Mucosa of rectum (tissue), 2 donors: Measurements from ENCODE around the gene CHP1.
"Not testable (repeated sequence)": the region's sequence is repeated elsewhere in the genome, so short reads cannot be mapped to it uniquely, and the experiment has no call there.

ENCODE experiments used
- H3K27ac ChIP-seq, 2 donors: one replicate each; pipeline ENCODE4 v1.7.0; 2013; ENCODE audit warnings: inconsistent platforms in 2 of 2, low read depth in 2 of 2, low read length in 2 of 2
- H3K27me3 ChIP-seq, 2 donors: one replicate each; pipeline ENCODE4 v1.7.0; 2013; ENCODE audit warnings: low read length in 2 of 2; ENCODE audit not compliant: control insufficient read depth in 2 of 2, insufficient read depth in 2 of 2
- H3K36me3 ChIP-seq, 2 donors: one replicate each; pipeline ENCODE4 v1.7.0; 2013; ENCODE audit warnings: low read length in 2 of 2; ENCODE audit not compliant: control insufficient read depth in 2 of 2, insufficient read depth in 2 of 2
- H3K4me1 ChIP-seq, 2 donors: one replicate each; pipeline ENCODE4 v1.7.0; 2013; ENCODE audit warnings: low read length in 2 of 2, mild to moderate bottlenecking in 1 of 2; ENCODE audit not compliant: control insufficient read depth in 2 of 2, insufficient read depth in 2 of 2
- H3K4me3 ChIP-seq, 2 donors: one replicate each; pipeline ENCODE4 v1.7.0; 2013; ENCODE audit warnings: low read length in 2 of 2
- H3K9ac ChIP-seq, 2 donors: one replicate each; pipeline ENCODE4 v1.7.0; 2013; ENCODE audit warnings: low read length in 2 of 2, low read depth in 1 of 2, mild to moderate bottlenecking in 1 of 2
- H3K9me3 ChIP-seq, 2 donors: one replicate each; pipeline ENCODE4 v1.7.0; 2013; ENCODE audit warnings: low read length in 2 of 2; ENCODE audit not compliant: control insufficient read depth in 2 of 2
- donor health status: healthy.
- donor health status: Normal muscosa, but diverticular disease.

CHP1 gene

GRCh38 chr15:41254560-41254959 is 23.5 kb downstream of the CHP1 start:
- peaks cover 4 to 13% of the 10 kb centered on the region in 2 donors for H3K36me3 ChIP-seq
- H3K27ac ChIP-seq = no peak overlapping the region
- H3K9ac ChIP-seq = no peak overlapping the region
- H3K9me3 ChIP-seq = no peaks in the 10 kb centered on the region
- H3K4me1 ChIP-seq = peaks cover 19 to 33% of the 10 kb centered on the region in 2 donors
- H3K4me3 ChIP-seq = no peak overlapping the region
- no peaks in the 10 kb centered on the region for H3K27me3 ChIP-seq

DNA sequence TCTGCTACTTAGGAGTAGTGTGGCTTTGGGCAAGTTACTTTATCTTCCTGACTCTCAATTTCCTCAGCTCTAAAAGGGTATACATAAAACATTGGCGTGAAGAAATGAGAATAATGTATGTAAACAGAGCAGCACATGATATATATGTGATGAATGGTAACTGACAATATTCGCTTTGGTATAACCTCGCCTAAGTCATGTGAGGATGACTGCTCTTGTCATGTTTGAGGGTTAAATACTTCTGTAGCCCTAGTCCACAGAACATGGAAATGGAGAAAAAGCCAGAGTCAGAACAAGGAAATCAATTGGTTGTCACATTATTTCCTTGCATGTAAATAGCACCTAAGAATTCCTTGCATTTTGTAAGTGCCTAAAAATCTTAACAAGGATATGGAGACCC is 25.0 kb downstream of the CHP1 start:
- Histone ChIP-seq H3K9ac (no peak overlapping the region), H3K27ac (no peak overlapping the region), H3K4me1 (peaks cover 16 to 28% of the 10 kb centered on the region in 2 donors), H3K9me3 (no peaks in the 10 kb centered on the region), H3K4me3 (no peak overlapping the region), H3K36me3 (peaks cover 4 to 13% of the 10 kb centered on the region in 2 donors), H3K27me3 (no peaks in the 10 kb centered on the region)

DNA sequence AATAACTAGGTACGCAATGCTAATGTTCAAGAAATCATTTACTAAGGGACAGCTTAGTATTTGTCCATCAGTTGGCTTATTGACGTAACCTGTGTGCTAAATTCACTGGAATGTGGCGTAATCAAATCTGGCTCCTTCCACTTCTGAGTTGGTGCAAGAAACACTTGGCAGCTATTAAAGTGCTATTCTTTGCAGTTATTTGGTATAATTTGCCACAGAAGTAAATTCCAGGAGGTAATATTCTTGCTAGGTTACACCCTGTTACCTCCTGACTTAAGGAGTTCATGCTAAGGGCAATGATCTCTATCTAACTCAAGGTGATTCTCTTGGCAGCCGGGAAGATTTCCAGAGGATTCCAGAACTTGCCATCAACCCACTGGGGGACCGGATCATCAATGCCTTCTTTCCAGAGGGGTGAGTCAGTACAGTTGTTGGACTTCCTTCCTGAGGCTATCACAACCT is 25.5 kb downstream of the CHP1 start:
- no peak overlapping the region for H3K27ac ChIP-seq
- H3K4me3 ChIP-seq = no peak overlapping the region
- H3K36me3 ChIP-seq = peaks cover 4 to 10% of the 10 kb centered on the region in 2 donors

DNA sequence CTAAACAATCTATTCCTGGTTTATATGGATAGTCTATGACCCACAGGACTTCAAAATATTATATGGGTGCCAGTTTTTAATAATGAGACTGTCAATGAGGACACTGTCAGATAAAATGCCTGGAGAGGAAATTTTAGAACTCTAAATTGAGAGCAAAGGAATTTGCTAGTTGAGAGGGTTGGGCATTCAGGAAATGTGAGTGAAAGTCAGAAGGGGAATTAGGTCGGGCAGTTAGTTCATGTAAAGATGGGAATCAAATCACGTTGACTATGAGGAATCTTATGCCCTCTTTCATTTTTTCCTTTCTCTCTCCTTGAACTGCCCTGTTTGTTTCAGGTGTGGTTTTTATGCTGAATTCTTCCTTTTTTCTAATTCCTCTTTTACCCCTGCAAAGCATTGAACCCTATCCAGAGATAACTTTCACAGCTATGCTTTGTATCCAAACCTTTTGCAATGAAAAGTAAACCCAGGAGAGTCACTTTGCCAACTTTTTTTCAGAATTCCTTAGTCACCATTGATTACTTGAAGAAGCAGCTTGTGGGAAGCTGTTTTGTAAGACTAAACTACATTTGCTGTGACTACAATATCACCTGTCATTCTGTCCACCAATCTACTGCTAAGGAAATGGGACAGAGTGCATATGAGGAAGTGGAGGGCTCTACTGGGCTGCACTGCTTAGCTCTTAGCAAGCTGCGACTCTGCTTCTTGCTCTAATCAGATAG is 27.8 kb downstream of the CHP1 start:
- H3K4me1 ChIP-seq = peaks cover 16 to 28% of the 10 kb centered on the region in 2 donors
- H3K9me3 ChIP-seq = no peaks in the 10 kb centered on the region
- H3K4me3 ChIP-seq = peak overlapping the region; percentile 26 to 28
- no peaks in the 10 kb centered on the region for H3K27me3 ChIP-seq
- peaks cover 18 to 25% of the 10 kb centered on the region in 2 donors for H3K36me3 ChIP-seq
- no peak overlapping the region for H3K9ac ChIP-seq
- H3K27ac ChIP-seq = peak overlapping the region; percentile 79 to 83

More for the DNA sequence above, 25.5 kb downstream of the CHP1 start:
- no peak overlapping the region for H3K9ac ChIP-seq
- peaks cover 16 to 28% of the 10 kb centered on the region in 2 donors for H3K4me1 ChIP-seq
- no peaks in the 10 kb centered on the region for H3K27me3 ChIP-seq
- H3K9me3 ChIP-seq = no peaks in the 10 kb centered on the region

- Histone ChIP-seq H3K36me3 (peaks cover 25 to 32% of the 10 kb centered on the region in 2 donors), H3K4me3 (no peak overlapping the region), H3K9me3 (no peaks in the 10 kb centered on the region), H3K9ac (no peak overlapping the region), H3K27me3 (no peaks in the 10 kb centered on the region), H3K27ac (peak overlapping the region; percentile 79 to 83), H3K4me1 (peaks cover 16 to 28% of the 10 kb centered on the region in 2 donors)
Observed at GRCh38 chr15:41259546-41260189, 28.6 kb downstream of the CHP1 start.

DNA sequence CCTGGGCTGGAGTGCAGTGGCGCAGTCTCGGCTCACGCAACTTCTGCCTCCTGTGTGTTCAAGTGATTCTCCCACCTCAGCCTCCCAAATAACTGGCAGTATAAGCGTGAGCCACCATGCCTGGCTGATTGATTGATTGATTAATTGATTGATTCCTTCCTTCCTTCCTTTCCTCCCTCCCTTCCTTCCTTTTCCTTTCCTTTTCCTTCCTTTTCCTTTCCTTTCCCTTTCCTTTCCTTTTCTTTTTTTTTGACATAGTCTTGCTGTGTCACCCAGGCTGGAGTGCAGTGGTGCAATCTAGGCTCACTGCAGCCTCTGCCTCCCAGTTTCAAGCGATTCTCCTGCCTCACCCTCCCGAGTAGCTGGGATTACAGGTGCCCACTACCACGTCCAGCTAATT is 29.9 kb downstream of the CHP1 start:
- not testable (repeated sequence) for H3K27me3 ChIP-seq, H3K9ac ChIP-seq, H3K27ac ChIP-seq, H3K9me3 ChIP-seq, H3K4me3 ChIP-seq
- Histone ChIP-seq H3K36me3 (peaks cover 30 to 35% of the 10 kb centered on the region in 2 donors), H3K4me1 (peaks cover 15 to 26% of the 10 kb centered on the region in 2 donors)

- H3K4me3 ChIP-seq = no peak overlapping the region
- no peaks in the 10 kb centered on the region for H3K9me3 ChIP-seq
- no peak overlapping the region for H3K27ac ChIP-seq
- no peaks in the 10 kb centered on the region for H3K27me3 ChIP-seq
- peaks cover 11 to 21% of the 10 kb centered on the region in 2 donors for H3K4me1 ChIP-seq
- no peak overlapping the region for H3K9ac ChIP-seq
- H3K36me3 ChIP-seq = peaks cover 30 to 34% of the 10 kb centered on the region in 2 donors
Observed at GRCh38 chr15:41262571-41262970, 31.5 kb downstream of the CHP1 start.

DNA sequence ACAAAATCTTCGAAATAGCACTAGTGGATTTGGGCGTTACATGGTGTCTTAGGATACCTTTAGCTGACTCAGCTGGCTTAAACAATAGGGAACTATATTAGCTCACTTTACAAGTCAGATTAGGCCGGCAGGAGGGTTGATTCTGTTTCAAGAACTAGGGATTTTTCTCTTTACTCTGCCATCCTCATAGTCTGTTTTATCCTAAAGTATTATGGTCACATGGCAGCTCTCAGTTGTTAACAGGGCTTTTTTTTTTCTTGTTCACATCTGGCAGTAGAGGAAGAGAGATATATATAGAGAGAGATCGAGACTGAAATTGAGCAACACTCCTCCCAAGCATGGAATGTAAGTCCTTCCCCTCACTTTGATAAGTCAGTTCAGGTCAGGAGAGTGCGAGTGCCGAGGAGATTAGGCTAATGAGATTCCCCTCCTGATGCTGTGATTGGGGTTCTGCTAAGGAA is 32.9 kb downstream of the CHP1 start:
- H3K27me3 ChIP-seq = no peaks in the 10 kb centered on the region
- H3K36me3 ChIP-seq = peaks cover 25 to 28% of the 10 kb centered on the region in 2 donors
- no peak overlapping the region for H3K4me3 ChIP-seq
- peaks cover 5 to 7% of the 10 kb centered on the region in 2 donors for H3K4me1 ChIP-seq
- no peaks in the 10 kb centered on the region for H3K9me3 ChIP-seq
- H3K27ac ChIP-seq = no peak overlapping the region
- H3K9ac ChIP-seq = no peak overlapping the region

DNA sequence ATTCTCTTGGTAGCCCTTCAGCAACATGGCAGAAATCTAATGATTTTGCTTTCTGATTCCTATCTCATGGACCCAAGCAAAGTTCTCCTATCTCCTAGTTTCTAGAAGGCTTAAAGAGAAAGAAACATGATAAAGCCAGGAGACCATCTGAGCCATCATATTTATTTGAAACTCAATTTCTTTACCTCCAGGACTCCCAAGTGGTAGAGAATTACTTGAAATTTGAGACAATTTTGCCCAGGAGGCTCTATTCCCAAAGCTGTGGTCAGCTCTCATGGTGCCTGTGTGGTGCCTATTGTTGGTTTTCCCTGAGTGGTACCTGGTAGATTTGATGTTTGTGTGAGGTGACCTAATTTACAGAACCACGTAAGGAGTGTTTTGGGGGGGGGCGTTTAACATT is 38.8 kb downstream of the CHP1 start:
- Histone ChIP-seq H3K4me1 (no peaks in the 10 kb centered on the region), H3K27me3 (no peaks in the 10 kb centered on the region), H3K9me3 (no peaks in the 10 kb centered on the region), H3K9ac (no peak overlapping the region), H3K27ac (no peak overlapping the region), H3K4me3 (no peak overlapping the region), H3K36me3 (peaks cover 19 to 22% of the 10 kb centered on the region in 2 donors)

DNA sequence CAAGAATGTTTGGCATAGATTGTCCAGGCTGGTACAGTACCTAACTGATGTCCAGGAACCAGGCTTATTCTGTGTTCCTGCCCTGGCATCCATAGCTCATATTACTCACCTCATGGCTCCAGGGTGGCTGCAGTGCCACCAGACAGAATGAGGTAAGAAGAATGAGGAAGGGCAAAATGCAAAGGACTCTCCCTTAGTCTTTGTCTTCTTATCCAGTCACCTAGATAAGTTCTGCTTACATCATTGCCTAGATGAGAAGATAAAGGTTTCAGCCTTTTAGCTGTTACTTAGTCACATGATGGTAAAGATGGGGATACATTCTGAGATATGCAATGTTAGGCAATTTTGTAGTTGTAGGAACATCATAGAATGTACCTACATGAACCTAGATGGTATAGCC is 45.8 kb downstream of the CHP1 start:
- Histone ChIP-seq H3K9me3 (no peaks in the 10 kb centered on the region), H3K4me1 (no peaks in the 10 kb centered on the region), H3K9ac (no peak overlapping the region), H3K36me3 (peaks cover 25 to 31% of the 10 kb centered on the region in 2 donors), H3K4me3 (no peak overlapping the region), H3K27ac (no peak overlapping the region), H3K27me3 (no peaks in the 10 kb centered on the region)
